GM04504 (cell line): ENCODE measurements around the gene CLDN6.
A peak's percentile ranks its signal among the peaks of the same experiment; 100 is the strongest.

Experiments used
- DNase-seq: peaks from one replicate; pipeline ENCODE4 v3.0.0-alpha.2; 2012; ENCODE audit warnings: low read depth

CLDN6 gene

GRCh38 chr16:2970563-2970962 is 47.4 kb downstream of the CLDN6 start:
- no peak for DNase-seq

GRCh38 chr16:2969545-2970521 is 48.1 kb downstream of the CLDN6 start:
- no peak for DNase-seq

GRCh38 chr16:2968738-2969544 is 49.0 kb downstream of the CLDN6 start, which contains the start of gene PAQR4:
TSS of gene PAQR4 (plus strand) at chr16:2969348. CDS start at chr16:2969675, 327 bp downstream.
- DNase-seq, result peak; percentile 76

- no peak for DNase-seq
These were observed 49.6 kb downstream of the CLDN6 start for GRCh38 chr16:2968368-2968737.

GRCh38 chr16:2967721-2968161 is 50.2 kb downstream of the CLDN6 start:
- DNase-seq, result no peak

- no peak for DNase-seq
These were observed 50.8 kb downstream of the CLDN6 start for GRCh38 chr16:2967211-2967631.

- no peak for DNase-seq
These were observed 51.2 kb downstream of the CLDN6 start for GRCh38 chr16:2966808-2967191.

GRCh38 chr16:2966043-2966807 is 51.8 kb downstream of the CLDN6 start:
- no peak for DNase-seq
